Activated CD4-positive, alpha-beta T cell treated with anti-CD3 and anti-CD28 coated beads, Interleukin-2, amount 10 ng/mL, durations not matched to agents 24 days and 14 days (primary cell): ENCODE results near the gene TAF11L11. TPM values are rescaled to one million over a fixed set of nuclear protein-coding genes. Genes with fewer than 3 reads are reported as not detected.
"Not testable (repeated sequence)": the region's sequence is repeated elsewhere in the genome, so short reads cannot be mapped to it uniquely, and the experiment has no call there.

Experiments used
- DNase-seq: peaks from one replicate; pipeline ENCODE4 v3.0.0; 2022
- H3K27ac Mint-ChIP-seq: one replicate; pipeline ENCODE4 v1.8.0; 2022; ENCODE audit warnings: mild to moderate bottlenecking, mixed read lengths
- H3K27me3 Mint-ChIP-seq: one replicate; pipeline ENCODE4 v1.8.0; 2022; ENCODE audit warnings: mixed read lengths
- H3K36me3 Mint-ChIP-seq: one replicate; pipeline ENCODE4 v1.8.0; 2022; ENCODE audit warnings: low read depth, mild to moderate bottlenecking, mixed read lengths
- H3K4me1 Mint-ChIP-seq: one replicate; pipeline ENCODE4 v1.8.0; 2021; ENCODE audit warnings: mixed read lengths
- H3K4me3 Mint-ChIP-seq: one replicate; pipeline ENCODE4 v1.8.0; 2022; ENCODE audit warnings: mild to moderate bottlenecking, moderate library complexity, mixed read lengths
- H3K9me3 Mint-ChIP-seq: one replicate; pipeline ENCODE4 v1.8.0; 2021; ENCODE audit warnings: mixed read lengths
- intact Hi-C: fragments of 100-400 bp; cut with micrococcal nuclease; formaldehyde crosslinking; loops from one replicate; pipeline ENCODE4 v1.15.1; 2023
- total RNA-seq: library from RNA; stranded (reverse); gene quantifications from 2 replicates; pipeline ENCODE4 v1.2.3, GENCODE V29; 2022

The TAF11L11 gene
- not detected in 2 replicates for total RNA-seq

DNA sequence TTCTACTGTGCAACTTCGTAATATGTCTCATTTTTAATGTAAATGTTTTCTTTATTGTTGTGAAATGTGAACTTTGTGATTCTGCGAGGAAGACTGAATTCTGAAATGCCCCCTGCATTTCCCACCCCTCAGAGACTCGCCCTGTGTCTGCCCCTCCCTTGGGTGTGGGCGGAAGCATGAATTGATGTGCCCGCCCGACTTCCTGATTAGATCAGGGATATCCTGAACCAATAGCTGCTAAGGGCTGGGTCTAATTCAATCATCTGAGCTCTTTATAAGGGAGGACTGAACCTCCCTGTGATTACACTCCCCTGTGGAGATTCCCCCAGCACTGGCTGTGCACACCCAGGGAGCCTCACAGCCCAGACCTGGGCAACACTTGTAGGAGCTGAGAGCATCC, at the start of gene TAF11L11:
TAF11L11 (plus strand) TSS at position 304 of the 400 bp plus-strand sequence.
- peak; percentile 21 for DNase-seq
- H3K36me3 Mint-ChIP-seq, intact Hi-C loops, H3K27me3 Mint-ChIP-seq, H3K4me3 Mint-ChIP-seq, H3K4me1 Mint-ChIP-seq, H3K27ac Mint-ChIP-seq: not testable (repeated sequence)
- peaks cover 15% of the 10 kb centered on the region for H3K9me3 Mint-ChIP-seq

DNA sequence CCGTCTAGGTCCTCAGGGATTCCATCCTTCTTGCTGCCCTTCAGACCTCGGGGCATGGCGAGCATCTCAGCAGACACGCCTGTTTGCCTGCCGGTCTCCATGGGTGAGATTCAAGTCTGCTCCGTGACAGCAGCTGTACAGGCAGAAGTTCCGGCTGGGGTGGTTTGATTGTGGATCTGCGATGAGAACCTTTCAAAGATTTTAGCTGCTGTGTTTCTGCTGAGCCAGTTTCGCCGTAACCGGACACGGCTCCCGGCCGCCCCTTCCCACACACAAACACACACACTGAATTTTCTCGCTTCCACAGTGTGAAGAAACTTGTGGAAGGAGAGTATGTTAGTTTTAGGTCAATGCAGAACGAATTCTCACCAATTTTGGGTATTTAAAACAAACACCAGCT, 18.3 kb upstream of the TAF11L11 start, which contains the start of gene TAF11L7:
TAF11L7 (minus strand) TSS at position 101 of the 400 bp plus-strand sequence.
- H3K27me3 Mint-ChIP-seq, H3K36me3 Mint-ChIP-seq, DNase-seq, intact Hi-C loops, H3K4me3 Mint-ChIP-seq, H3K27ac Mint-ChIP-seq, H3K4me1 Mint-ChIP-seq, H3K9me3 Mint-ChIP-seq: not testable (repeated sequence)

DNA sequence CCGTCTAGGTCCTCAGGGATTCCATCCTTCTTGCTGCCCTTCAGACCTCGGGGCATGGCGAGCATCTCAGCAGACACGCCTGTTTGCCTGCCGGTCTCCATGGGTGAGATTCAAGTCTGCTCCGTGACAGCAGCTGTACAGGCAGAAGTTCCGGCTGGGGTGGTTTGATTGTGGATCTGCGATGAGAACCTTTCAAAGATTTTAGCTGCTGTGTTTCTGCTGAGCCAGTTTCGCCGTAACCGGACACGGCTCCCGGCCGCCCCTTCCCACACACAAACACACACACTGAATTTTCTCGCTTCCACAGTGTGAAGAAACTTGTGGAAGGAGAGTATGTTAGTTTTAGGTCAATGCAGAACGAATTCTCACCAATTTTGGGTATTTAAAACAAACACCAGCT, 13.1 kb upstream of the TAF11L11 start, which contains the start of gene TAF11L8:
TAF11L8 (minus strand) TSS at position 101 of the 400 bp plus-strand sequence.
- H3K9me3 Mint-ChIP-seq, H3K4me1 Mint-ChIP-seq, H3K36me3 Mint-ChIP-seq: not testable (repeated sequence)

DNA sequence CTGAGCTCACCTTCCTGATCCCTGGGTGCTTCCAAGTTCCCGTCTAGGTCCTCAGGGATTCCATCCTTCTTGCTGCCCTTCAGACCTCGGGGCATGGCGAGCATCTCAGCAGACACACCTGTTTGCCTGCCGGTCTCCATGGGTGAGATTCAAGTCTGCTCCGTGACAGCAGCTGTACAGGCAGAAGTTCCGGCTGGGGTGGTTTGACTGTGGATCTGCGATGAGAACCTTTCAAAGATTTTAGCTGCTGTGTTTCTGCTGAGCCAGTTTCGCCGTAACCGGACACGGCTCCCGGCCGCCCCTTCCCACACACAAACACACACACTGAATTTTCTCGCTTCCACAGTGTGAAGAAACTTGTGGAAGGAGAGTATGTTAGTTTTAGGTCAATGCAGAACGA, 9.7 kb upstream of the TAF11L11 start, which contains the start of gene TAF11L9:
TAF11L9 (minus strand) TSS at position 140 of the 400 bp plus-strand sequence.
- DNase-seq: peak; percentile 28
- H3K27ac Mint-ChIP-seq, H3K36me3 Mint-ChIP-seq, H3K27me3 Mint-ChIP-seq, H3K4me1 Mint-ChIP-seq, intact Hi-C loops, H3K4me3 Mint-ChIP-seq, H3K9me3 Mint-ChIP-seq: not testable (repeated sequence)

More for the DNA sequence above, 13.1 kb upstream of the TAF11L11 start, which contains the start of gene TAF11L8:
- H3K27me3 Mint-ChIP-seq, intact Hi-C loops, H3K4me3 Mint-ChIP-seq, DNase-seq, H3K27ac Mint-ChIP-seq: not testable (repeated sequence)

DNA sequence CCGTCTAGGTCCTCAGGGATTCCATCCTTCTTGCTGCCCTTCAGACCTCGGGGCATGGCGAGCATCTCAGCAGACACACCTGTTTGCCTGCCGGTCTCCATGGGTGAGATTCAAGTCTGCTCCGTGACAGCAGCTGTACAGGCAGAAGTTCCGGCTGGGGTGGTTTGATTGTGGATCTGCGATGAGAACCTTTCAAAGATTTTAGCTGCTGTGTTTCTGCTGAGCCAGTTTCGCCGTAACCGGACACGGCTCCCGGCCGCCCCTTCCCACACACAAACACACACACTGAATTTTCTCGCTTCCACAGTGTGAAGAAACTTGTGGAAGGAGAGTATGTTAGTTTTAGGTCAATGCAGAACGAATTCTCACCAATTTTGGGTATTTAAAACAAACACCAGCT, 6.3 kb upstream of the TAF11L11 start, which contains the start of gene TAF11L10:
TAF11L10 (minus strand) TSS at position 101 of the 400 bp plus-strand sequence.
- H3K27me3 Mint-ChIP-seq, DNase-seq, H3K27ac Mint-ChIP-seq, H3K4me1 Mint-ChIP-seq, H3K9me3 Mint-ChIP-seq, H3K4me3 Mint-ChIP-seq, H3K36me3 Mint-ChIP-seq, intact Hi-C loops: not testable (repeated sequence)

DNA sequence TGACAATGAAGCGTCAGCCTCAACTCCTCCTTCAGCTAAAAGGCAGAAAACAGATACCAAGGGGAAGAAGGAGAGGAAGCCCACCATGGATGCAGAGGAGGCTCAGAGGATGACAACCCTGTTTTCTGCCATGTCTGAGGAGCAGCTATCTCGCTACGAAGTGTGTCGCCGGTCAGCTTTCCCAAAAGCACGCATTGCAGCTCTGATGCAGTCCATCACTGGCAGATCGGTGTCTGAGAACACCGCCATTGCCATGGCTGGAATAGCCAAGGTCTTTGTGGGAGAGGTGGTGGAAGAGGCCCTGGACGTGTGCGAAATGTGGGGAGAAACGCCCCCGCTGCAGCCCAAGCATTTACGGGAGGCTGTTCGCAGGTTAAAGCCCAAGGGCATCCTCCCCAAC, 968 bp downstream of the TAF11L11 start:
- peaks cover 15% of the 10 kb centered on the region for H3K9me3 Mint-ChIP-seq
- intact Hi-C loops: no loop called here
- H3K4me1 Mint-ChIP-seq: no peaks in the 10 kb centered on the region
- H3K36me3 Mint-ChIP-seq: no peaks in the 10 kb centered on the region
- no peak overlapping the region for H3K4me3 Mint-ChIP-seq
- no peaks in the 10 kb centered on the region for H3K27me3 Mint-ChIP-seq
- no peak overlapping the region for H3K27ac Mint-ChIP-seq
- DNase-seq: peak; percentile 23

DNA sequence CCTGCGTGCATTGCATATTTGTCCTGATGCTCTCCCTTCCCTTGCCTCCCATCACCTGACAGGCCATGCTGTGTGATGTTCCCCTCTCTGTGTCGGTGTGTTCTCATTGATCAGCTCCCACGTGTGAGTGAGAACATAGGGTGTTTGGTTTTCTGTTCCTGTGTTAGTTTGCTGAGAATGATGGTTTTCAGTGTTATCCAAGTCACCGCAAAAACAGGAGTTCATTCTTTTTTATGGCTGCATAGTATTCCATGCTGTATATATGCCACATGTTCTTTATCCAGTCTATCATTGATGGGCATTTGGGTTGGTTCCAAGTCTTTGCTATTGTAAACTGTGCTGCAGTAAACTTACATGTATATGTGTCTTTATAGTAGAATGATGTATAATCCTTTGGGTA, 3.5 kb downstream of the TAF11L11 start:
- DNase-seq, H3K4me3 Mint-ChIP-seq, H3K36me3 Mint-ChIP-seq, intact Hi-C loops, H3K4me1 Mint-ChIP-seq, H3K27ac Mint-ChIP-seq, H3K27me3 Mint-ChIP-seq: not testable (repeated sequence)
- peaks cover 12% of the 10 kb centered on the region for H3K9me3 Mint-ChIP-seq

DNA sequence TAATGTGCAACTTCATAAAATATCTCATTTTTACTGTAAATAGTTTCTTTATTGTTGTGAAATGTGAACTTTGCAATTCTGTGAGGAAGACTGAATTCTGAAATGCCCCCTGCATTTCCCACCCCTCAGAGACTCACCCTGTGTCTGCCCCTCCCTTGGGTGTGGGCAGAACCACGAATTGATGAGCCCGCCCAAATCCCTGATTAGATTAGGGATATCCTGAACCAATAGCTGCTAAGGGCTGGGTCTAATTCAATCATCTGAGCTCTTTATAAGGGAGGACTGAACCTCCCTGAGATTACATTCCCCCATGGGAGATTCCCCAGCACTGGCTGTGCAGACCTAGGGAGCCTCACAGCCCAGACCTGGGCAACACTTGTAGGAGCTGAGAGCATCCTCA, 6.1 kb downstream of the TAF11L11 start, which contains the start of gene TAF11L12:
TAF11L12 (plus strand) TSS at position 301 of the 400 bp plus-strand sequence.
- DNase-seq, H3K4me3 Mint-ChIP-seq, H3K36me3 Mint-ChIP-seq, H3K4me1 Mint-ChIP-seq, intact Hi-C loops, H3K27ac Mint-ChIP-seq, H3K27me3 Mint-ChIP-seq, H3K9me3 Mint-ChIP-seq: not testable (repeated sequence)

DNA sequence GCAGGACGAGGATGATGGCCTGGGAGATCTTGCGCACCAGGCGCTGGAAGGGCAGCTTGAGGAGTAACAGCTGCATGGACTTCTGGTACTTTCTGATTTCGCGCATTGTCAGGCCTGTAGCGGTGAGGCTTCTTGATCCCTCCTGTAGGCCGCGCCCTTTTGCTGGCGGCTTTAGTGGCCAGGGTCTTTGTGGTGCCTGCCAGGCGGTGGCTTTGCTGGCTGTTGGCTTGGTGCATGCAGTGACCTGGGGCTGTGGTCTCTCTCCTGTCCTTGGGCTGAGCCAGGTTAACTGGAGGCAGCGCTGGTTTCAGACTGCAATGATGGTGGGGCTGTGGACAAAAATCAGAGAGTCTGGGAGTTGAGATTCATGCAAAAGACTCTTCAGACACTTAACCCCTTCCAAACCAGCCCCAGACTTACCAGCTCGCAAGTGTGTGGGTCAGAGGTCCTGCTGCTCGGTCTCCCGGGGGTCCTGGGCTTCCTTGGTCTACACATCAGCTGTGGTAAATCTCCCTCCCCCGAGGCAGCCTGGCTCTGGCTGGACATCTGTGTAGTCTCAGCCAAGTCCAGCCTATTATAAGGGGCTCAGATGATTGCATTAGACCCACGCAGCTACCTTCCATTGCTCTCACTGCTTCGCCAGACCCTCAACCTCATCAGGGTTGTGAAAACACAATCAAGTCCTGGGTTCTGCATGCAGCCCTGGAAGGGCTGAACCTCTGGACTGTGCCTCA, 11.1 kb downstream of the TAF11L11 start:
- no peak for DNase-seq
- no peaks in the 10 kb centered on the region for H3K36me3 Mint-ChIP-seq
- H3K27me3 Mint-ChIP-seq: no peaks in the 10 kb centered on the region
- no peaks in the 10 kb centered on the region for H3K4me1 Mint-ChIP-seq
- intact Hi-C loops: no loop called here
- H3K4me3 Mint-ChIP-seq: no peak overlapping the region
- H3K9me3 Mint-ChIP-seq: no peaks in the 10 kb centered on the region
- no peak overlapping the region for H3K27ac Mint-ChIP-seq

DNA sequence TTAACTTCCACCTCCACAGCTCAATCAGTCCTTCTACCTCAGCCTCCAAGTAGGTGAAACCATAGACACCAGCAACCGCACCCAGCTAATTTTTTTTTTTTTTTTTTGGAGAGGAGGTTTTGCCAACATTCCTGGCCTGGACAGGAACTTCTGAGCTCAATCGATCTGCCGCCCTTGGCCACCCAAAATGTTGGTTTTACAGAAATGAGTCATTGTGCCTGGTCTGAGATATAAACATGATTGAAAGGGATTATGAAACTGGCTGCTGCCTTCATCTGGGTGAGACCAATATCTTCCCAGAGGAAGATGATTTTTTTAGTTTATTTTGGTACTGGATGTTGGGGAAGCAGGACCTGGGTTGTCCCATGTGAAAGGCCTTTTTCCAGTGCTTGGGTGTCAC, 15.4 kb downstream of the TAF11L11 start:
- peaks cover 9% of the 10 kb centered on the region for H3K9me3 Mint-ChIP-seq
- no peaks in the 10 kb centered on the region for H3K27me3 Mint-ChIP-seq
- no peak overlapping the region for H3K27ac Mint-ChIP-seq
- intact Hi-C loops: no loop called here
- H3K4me1 Mint-ChIP-seq: no peaks in the 10 kb centered on the region
- no peaks in the 10 kb centered on the region for H3K36me3 Mint-ChIP-seq
- no peak for DNase-seq
- H3K4me3 Mint-ChIP-seq: no peak overlapping the region

DNA sequence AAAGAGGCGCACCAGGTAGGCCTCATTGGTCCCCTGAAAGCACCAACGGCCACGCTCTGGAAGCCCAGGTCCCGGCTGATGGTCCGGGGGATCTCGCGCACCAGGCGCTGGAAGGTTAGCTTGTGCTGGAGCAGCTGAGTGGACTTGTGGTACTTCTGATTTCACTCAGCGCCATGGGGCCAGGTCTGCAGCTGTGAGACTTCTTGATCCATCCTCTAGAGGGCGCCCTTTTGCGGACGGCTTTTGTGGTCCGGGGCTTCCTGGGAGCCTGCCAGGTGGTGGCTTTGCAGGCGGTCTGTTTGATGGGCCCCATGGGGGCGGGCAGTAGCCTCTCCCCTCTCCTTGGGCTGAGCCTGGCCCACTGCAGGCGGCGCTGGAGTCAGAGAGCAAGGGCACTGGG, 16.6 kb downstream of the TAF11L11 start:
- peaks cover 9% of the 10 kb centered on the region for H3K9me3 Mint-ChIP-seq
- no peak for DNase-seq
- no peaks in the 10 kb centered on the region for H3K36me3 Mint-ChIP-seq
- no peaks in the 10 kb centered on the region for H3K4me1 Mint-ChIP-seq
- intact Hi-C loops: no loop called here
- no peaks in the 10 kb centered on the region for H3K27me3 Mint-ChIP-seq
- H3K27ac Mint-ChIP-seq: no peak overlapping the region
- H3K4me3 Mint-ChIP-seq: no peak overlapping the region

DNA sequence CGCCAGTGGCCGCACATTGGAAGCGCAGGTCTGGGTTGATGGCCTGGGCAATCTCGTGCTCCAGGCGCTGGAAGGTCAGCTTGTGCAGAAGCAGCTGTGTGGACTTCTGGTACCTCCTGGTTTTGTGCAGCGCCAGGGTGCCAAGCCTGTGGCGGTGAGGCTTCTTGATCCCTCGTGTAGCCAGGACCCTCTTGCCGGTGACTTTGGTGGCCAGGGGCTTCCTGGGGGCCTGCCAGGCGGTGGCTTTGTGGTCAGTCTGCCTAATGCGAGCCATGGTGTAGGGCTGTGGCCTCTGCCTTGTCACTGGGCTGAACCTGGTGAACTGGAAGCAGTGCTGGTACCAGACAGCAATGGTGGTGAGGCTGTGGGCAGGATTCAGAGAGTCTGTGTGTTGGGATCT, 21.7 kb downstream of the TAF11L11 start:
- no peak for DNase-seq
- no peaks in the 10 kb centered on the region for H3K4me1 Mint-ChIP-seq
- intact Hi-C loops: no loop called here
- H3K27me3 Mint-ChIP-seq: no peaks in the 10 kb centered on the region
- no peak overlapping the region for H3K27ac Mint-ChIP-seq
- H3K9me3 Mint-ChIP-seq: peaks cover 6% of the 10 kb centered on the region
- H3K36me3 Mint-ChIP-seq: no peaks in the 10 kb centered on the region
- no peak overlapping the region for H3K4me3 Mint-ChIP-seq

DNA sequence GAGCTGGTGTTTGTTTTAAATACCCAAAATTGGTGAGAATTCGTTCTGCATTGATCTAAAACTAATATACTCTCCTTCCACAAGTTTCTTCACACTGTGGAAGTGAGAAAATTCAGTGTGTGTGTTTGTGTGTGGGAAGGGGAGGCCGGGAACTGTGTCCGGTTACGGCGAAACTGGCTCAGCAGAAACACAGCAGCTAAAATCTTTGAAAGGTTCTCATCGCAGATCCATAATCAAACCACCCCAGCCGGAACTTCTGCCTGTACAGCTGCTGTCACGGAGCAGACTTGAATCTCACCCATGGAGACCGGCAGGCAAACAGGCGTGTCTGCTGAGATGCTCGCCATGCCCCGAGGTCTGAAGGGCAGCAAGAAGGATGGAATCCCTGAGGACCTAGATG, 27.8 kb downstream of the TAF11L11 start, which contains the start of gene TAF11L13:
TAF11L13 (plus strand) TSS at position 301 of the 400 bp plus-strand sequence.
- intact Hi-C loops, H3K4me3 Mint-ChIP-seq, DNase-seq, H3K27me3 Mint-ChIP-seq, H3K4me1 Mint-ChIP-seq, H3K9me3 Mint-ChIP-seq, H3K36me3 Mint-ChIP-seq, H3K27ac Mint-ChIP-seq: not testable (repeated sequence)

DNA sequence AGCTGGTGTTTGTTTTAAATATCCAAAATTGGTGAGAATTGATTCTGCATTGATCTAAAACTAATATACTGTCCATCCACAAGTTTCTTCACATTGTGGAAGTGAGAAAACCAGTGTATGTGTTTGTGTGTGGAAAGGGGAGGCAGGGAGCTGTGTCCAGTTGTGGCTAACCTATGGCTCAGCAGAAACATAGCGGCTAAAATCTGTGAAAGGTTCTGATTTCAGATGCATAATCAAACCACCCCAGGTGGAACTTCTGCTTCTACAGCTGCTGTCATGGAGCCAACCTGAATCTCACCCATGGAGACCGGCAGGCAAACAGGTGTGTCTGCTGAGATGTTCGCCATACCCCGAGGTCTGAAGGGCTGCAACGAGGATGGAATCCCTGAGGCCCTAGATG, 30.2 kb downstream of the TAF11L11 start, which contains the start of gene TAF11L14:
TAF11L14 (plus strand) TSS at position 301 of the 400 bp plus-strand sequence.
- Mint-ChIP-seq H3K4me3 (no peak within 1 kb of the TSS), H3K4me1 (no peaks in the 10 kb centered on the region), H3K9me3 (peaks cover 12% of the 10 kb centered on the region), H3K27ac (no peak within 1 kb of the TSS), H3K36me3 (no peaks in the 10 kb centered on the region), H3K27me3 (no peaks in the 10 kb centered on the region)
- no peak for DNase-seq
- intact Hi-C loops: no loop called here
